Parathyroid adenoma (tissue), 2 donors: ENCODE results near the gene MLLT6.
"Not testable (repeated sequence)": the region's sequence is repeated elsewhere in the genome, so short reads cannot be mapped to it uniquely, and the experiment has no call there.

Experiments used
- H2AFZ ChIP-seq: fragments of 300-600 bp; sonication (generic); one replicate; pipeline ENCODE4 v1.7.0; 2017; ENCODE audit warnings: antibody characterized with exemption, mild to moderate bottlenecking
- H3K27ac ChIP-seq: fragments of 300-600 bp; sonication (generic); one replicate; pipeline ENCODE4 v1.7.0; 2017
- H3K27me3 ChIP-seq: fragments of 300-600 bp; sonication (generic); one replicate; pipeline ENCODE4 v1.7.0; 2017; ENCODE audit warnings: low read length; ENCODE audit not compliant: control insufficient read depth, insufficient read depth
- H3K36me3 ChIP-seq: fragments of 300-600 bp; sonication (generic); one replicate; pipeline ENCODE4 v1.7.0; 2017; ENCODE audit warnings: low read length; ENCODE audit not compliant: control insufficient read depth, insufficient read depth
- H3K4me1 ChIP-seq: fragments of 300-600 bp; sonication (generic); one replicate; pipeline ENCODE4 v1.7.0; 2017; ENCODE audit warnings: control low read depth
- H3K4me2 ChIP-seq: fragments of 300-600 bp; sonication (generic); one replicate; pipeline ENCODE4 v1.7.0; 2017; ENCODE audit warnings: low read length
- H3K4me3 ChIP-seq: fragments of 300-600 bp; sonication (generic); one replicate; pipeline ENCODE4 v1.7.0; 2017; ENCODE audit warnings: low read depth, low read length
- H3K79me2 ChIP-seq: fragments of 300-600 bp; sonication (generic); one replicate; pipeline ENCODE4 v1.7.0; 2017; ENCODE audit warnings: control low read depth
- H3K9ac ChIP-seq: fragments of 300-600 bp; sonication (generic); one replicate; pipeline ENCODE4 v1.7.0; 2017; ENCODE audit warnings: mild to moderate bottlenecking
- H3K9me3 ChIP-seq: fragments of 300-600 bp; sonication (generic); one replicate; pipeline ENCODE4 v1.7.0; 2017; ENCODE audit warnings: low read length; ENCODE audit not compliant: control insufficient read depth
- CTCF ChIP-seq: fragments of 300-600 bp; sonication (generic); IDR thresholded peaks from one replicate; pipeline ENCODE4 v1.7.0; 2017; ENCODE audit warnings: antibody characterized with exemption, mild to moderate bottlenecking
- donor health status: primary hyperparathyroidism.

Gene MLLT6

GRCh38 chr17:38725066-38725465 is 20.0 kb downstream of the MLLT6 start:
- peak overlapping the region; percentile 87 for H3K27ac ChIP-seq
- H3K4me2 ChIP-seq, result peak overlapping the region; percentile 1

GRCh38 chr17:38726145-38726544 is 21.1 kb downstream of the MLLT6 start:
- H3K36me3 ChIP-seq, H3K9me3 ChIP-seq, H3K27me3 ChIP-seq, H2AFZ ChIP-seq, H3K79me2 ChIP-seq, H3K27ac ChIP-seq, H3K4me2 ChIP-seq, H3K4me3 ChIP-seq, H3K9ac ChIP-seq: not testable (repeated sequence)
- peaks cover 25% of the 10 kb centered on the region for H3K4me1 ChIP-seq

More at GRCh38 chr17:38725066-38725465, 20.0 kb downstream of the MLLT6 start:
- Histone ChIP-seq H2AFZ (peak overlapping the region; percentile 7), H3K9me3 (no peaks in the 10 kb centered on the region), H3K79me2 (no peaks in the 10 kb centered on the region), H3K4me3 (peak overlapping the region; percentile 20), H3K27me3 (no peaks in the 10 kb centered on the region), H3K4me1 (peaks cover 17% of the 10 kb centered on the region), H3K36me3 (no peaks in the 10 kb centered on the region), H3K9ac (no peak overlapping the region)
- no peak for TF ChIP-seq CTCF

- Histone ChIP-seq H3K4me3 (no peak overlapping the region), H3K36me3 (no peaks in the 10 kb centered on the region), H3K9ac (no peak overlapping the region), H3K9me3 (no peaks in the 10 kb centered on the region), H3K27me3 (no peaks in the 10 kb centered on the region), H2AFZ (no peak overlapping the region), H3K27ac (no peak overlapping the region), H3K4me2 (no peak overlapping the region), H3K4me1 (peaks cover 36% of the 10 kb centered on the region), H3K79me2 (no peaks in the 10 kb centered on the region)
- TF ChIP-seq CTCF, result no peak
Observed at GRCh38 chr17:38727736-38728135, 22.7 kb downstream of the MLLT6 start.

- Histone ChIP-seq H2AFZ (no peak overlapping the region), H3K4me1 (peaks cover 33% of the 10 kb centered on the region), H3K36me3 (no peaks in the 10 kb centered on the region), H3K4me3 (no peak overlapping the region), H3K27ac (no peak overlapping the region), H3K4me2 (no peak overlapping the region), H3K9me3 (no peaks in the 10 kb centered on the region), H3K27me3 (no peaks in the 10 kb centered on the region), H3K79me2 (no peaks in the 10 kb centered on the region), H3K9ac (no peak overlapping the region)
- no peak for TF ChIP-seq CTCF
Observed at GRCh38 chr17:38728290-38728831, 23.3 kb downstream of the MLLT6 start.

- Histone ChIP-seq H3K4me2 (peak overlapping the region; percentile 77), H3K9ac (peak overlapping the region; percentile 53), H3K4me1 (peaks cover 26% of the 10 kb centered on the region), H3K9me3 (no peaks in the 10 kb centered on the region), H2AFZ (peak overlapping the region; percentile 80), H3K27me3 (no peaks in the 10 kb centered on the region), H3K36me3 (no peaks in the 10 kb centered on the region), H3K27ac (peak overlapping the region; percentile 65), H3K4me3 (peak overlapping the region; percentile 48), H3K79me2 (no peaks in the 10 kb centered on the region)
- TF ChIP-seq CTCF, result no peak
Observed at GRCh38 chr17:38729368-38729885, 24.4 kb downstream of the MLLT6 start.
